B cell (primary cell): ENCODE measurements around the gene DHX8. TPM values are rescaled to one million over a fixed set of nuclear protein-coding genes. Genes with fewer than 3 reads are reported as not detected.

Source experiments
- ATAC-seq: fragments of 200-7000 bp; cut with Tn5 transposase; one replicate; pipeline ENCODE4 v1.10.0; 2021; ENCODE audit warnings: low read depth, mild to moderate bottlenecking, moderate number of reproducible peaks, moderate library complexity
- CTCF ChIA-PET: fragments of 350-600 bp; sonication (Branson Sonifier 250); formaldehyde crosslinking; loops from one replicate; lab custom pipeline; 2021; ENCODE audit warnings: antibody characterized with exemption, inconsistent platforms; lab: Charles Lee
- POLR2A ChIA-PET: fragments of 350-600 bp; sonication (Branson Sonifier 250); formaldehyde crosslinking; loops from one replicate; lab custom pipeline; 2021; ENCODE audit warnings: antibody characterized with exemption; lab: Charles Lee
- DNase-seq: peaks from one replicate; pipeline ENCODE4 v3.0.0; 2013
- H2AFZ ChIP-seq: 2 replicates; pipeline ENCODE4 v1.6.1; 2012; ENCODE audit warnings: mild to moderate bottlenecking, low read depth, low read length; ENCODE audit not compliant: insufficient read depth, poor library complexity, severe bottlenecking
- H3K27ac ChIP-seq, 2 donors: 1 replicate in 1 of 2; 2 replicates in 1 of 2; pipeline ENCODE4 v1.5.1; 2012 to 2013; ENCODE audit warnings: low read length in 2 of 2, mild to moderate bottlenecking in 2 of 2, moderate library complexity in 1 of 2
- H3K27me3 ChIP-seq, 4 experiments: fragments of 200-600 bp in 1 of 4; sonication (generic) in 1 of 4; replicated peaks in 1 of 4; 1 replicate in 2 of 4; 2 replicates in 2 of 4; pipeline versions ENCODE4 v1.6.1 to v1.7.0; 2013 to 2016; ENCODE audit warnings: low read length in 3 of 4, mild to moderate bottlenecking in 2 of 4, mixed read lengths in 1 of 4, moderate library complexity in 1 of 4; ENCODE audit not compliant: insufficient read depth in 4 of 4, control insufficient read depth in 3 of 4; ENCODE audit errors: control extremely low read depth in 1 of 4
- H3K36me3 ChIP-seq, 2 experiments: replicated peaks in 1 of 2; 1 replicate in 1 of 2; 2 replicates in 1 of 2; pipeline versions ENCODE4 v1.6.1 to v1.7.1; 2013; ENCODE audit warnings: low read length in 1 of 2; ENCODE audit not compliant: insufficient read depth in 2 of 2, control insufficient read depth in 1 of 2; ENCODE audit errors: control extremely low read depth in 1 of 2, extremely low read depth in 1 of 2
- H3K4me1 ChIP-seq, 2 donors: fragments of 200-600 bp in 1 of 2; sonication (generic) in 1 of 2; 1 replicate in 1 of 2; 2 replicates in 1 of 2; pipeline versions ENCODE4 v1.5.1 to v1.6.1; 2013 to 2017; ENCODE audit warnings: low read length in 2 of 2; ENCODE audit not compliant: control insufficient read depth in 2 of 2, insufficient read depth in 2 of 2
- H3K4me2 ChIP-seq: replicated peaks from 2 replicates; pipeline ENCODE3; 2012; ENCODE audit warnings: mild to moderate bottlenecking, low read depth, low read length; ENCODE audit not compliant: poor library complexity, severe bottlenecking
- H3K4me3 ChIP-seq, 5 experiments: fragments of 200-600 bp in 1 of 5; sonication (generic) in 1 of 5; 1 replicate in 3 of 5; 2 replicates in 2 of 5; pipeline versions ENCODE4 v1.5.1 to v1.7.0; 2011 to 2016; ENCODE audit warnings: low read length in 4 of 5, mild to moderate bottlenecking in 4 of 5, low read depth in 2 of 5, control low read depth in 1 of 5, moderate library complexity in 1 of 5; ENCODE audit not compliant: insufficient read depth in 1 of 5; ENCODE audit errors: control extremely low read depth in 1 of 5, extremely low read depth in 1 of 5
- H3K79me2 ChIP-seq: fragments of 200-600 bp; sonication (generic); one replicate; pipeline ENCODE4 v1.6.0; 2016; ENCODE audit warnings: low read length; ENCODE audit not compliant: control insufficient read depth, insufficient read depth
- H3K9ac ChIP-seq: fragments of 200-600 bp; sonication (generic); 2 replicates; pipeline ENCODE4 v1.6.1; 2017; ENCODE audit warnings: mild to moderate bottlenecking, low read length, moderate library complexity
- H3K9me3 ChIP-seq, 3 donors: one replicate each; pipeline versions ENCODE4 v1.6.1 to v1.7.1; 2013; ENCODE audit warnings: low read length in 2 of 3; ENCODE audit not compliant: control insufficient read depth in 2 of 3, insufficient read depth in 1 of 3; ENCODE audit errors: control extremely low read depth in 1 of 3
- H4K20me1 ChIP-seq: 2 replicates; pipeline ENCODE4 v1.6.0; 2012; ENCODE audit warnings: mild to moderate bottlenecking, low read length; ENCODE audit not compliant: insufficient read depth, control insufficient read depth, poor library complexity, severe bottlenecking
- H3K27ac Mint-ChIP-seq: one replicate; pipeline ENCODE4 v1.8.0; 2021; ENCODE audit warnings: mixed read lengths
- H3K27me3 Mint-ChIP-seq: one replicate; pipeline ENCODE4 v1.8.0; 2021; ENCODE audit warnings: mixed read lengths
- H3K4me1 Mint-ChIP-seq: one replicate; pipeline ENCODE4 v1.8.0; 2021; ENCODE audit warnings: mixed read lengths
- H3K4me3 Mint-ChIP-seq: one replicate; pipeline ENCODE4 v1.8.0; 2021; ENCODE audit warnings: mixed read lengths
- H3K9me3 Mint-ChIP-seq: one replicate; pipeline ENCODE4 v1.8.0; 2022; ENCODE audit warnings: mixed read lengths; ENCODE audit not compliant: insufficient read depth
- CTCF ChIP-seq: fragments of 200-600 bp; IDR thresholded peaks from one replicate; pipeline ENCODE4 v1.8.0; 2022; ENCODE audit warnings: antibody characterized with exemption, mild to moderate bottlenecking
- EZH2 ChIP-seq: IDR thresholded peaks from 2 replicates; pipeline ENCODE4 v1.6.1; 2012; ENCODE audit warnings: borderline replicate concordance, low read depth, mild to moderate bottlenecking, moderate library complexity, low read length; ENCODE audit not compliant: insufficient read depth, poor library complexity, severe bottlenecking
- WGBS: methylation state at CpG from one replicate; pipeline ENCODE4 v1.1.5; 2013; ENCODE audit warnings: missing lambda C conversion rate; ENCODE audit not compliant: insufficient coverage; 5-methylcytosine and 5-hydroxymethylcytosine counted together
- intact Hi-C: fragments of 100-400 bp; cut with micrococcal nuclease; formaldehyde crosslinking; loops from one replicate; pipeline ENCODE4 v1.10.0; 2022
- polyA plus RNA-seq: library from polyadenylated mRNA; depleted of rRNA; stranded (reverse); fragments of >200 nt; gene quantifications from 2 replicates; pipeline ENCODE4 v1.2.3, GENCODE V29; 2012
- total RNA-seq, 2 donors: library from RNA; stranded (reverse); fragments of 120-200 nt in 1 of 2; gene quantifications; 1 replicate in 1 of 2; 2 replicates in 1 of 2; pipeline versions ENCODE4 v1.2.3 to v1.2.4, GENCODE V29; 2013 to 2022

Gene DHX8
- total and polyA plus RNA-seq, 2 donors (not counting 1 experiment from before 2014, with no cell fraction given), result 17.9 to 63.3 TPM

GRCh38 chr17:43456029-43456428 is 27.7 kb upstream of the DHX8 start:
- Histone ChIP-seq H3K27me3 (peaks cover 0 to 4% (median 2%) of the 10 kb centered on the region in 4 experiments), H3K9me3 (no peaks in the 10 kb centered on the region), H4K20me1 (no peaks in the 10 kb centered on the region), H3K27ac (no peak overlapping the region), H3K79me2 (no peaks in the 10 kb centered on the region), H3K9ac (no peak overlapping the region), H3K36me3 (no peaks in the 10 kb centered on the region), H3K4me1 (no peaks in the 10 kb centered on the region), H3K4me3 (no peak overlapping the region), H2AFZ (no peak overlapping the region), H3K4me2 (no peak overlapping the region)
- Mint-ChIP-seq H3K27ac (no peak overlapping the region), H3K4me1 (no peaks in the 10 kb centered on the region), H3K27me3 (peaks cover 22% of the 10 kb centered on the region), H3K9me3 (no peaks in the 10 kb centered on the region), H3K4me3 (no peak overlapping the region)
- ChIA-PET POLR2A (no interaction called here), CTCF (no interaction called here)
- intact Hi-C loops, result no loop called here
- ATAC-seq, result no peak
- TF ChIP-seq CTCF, result no peak
- no peak for TF ChIP-seq EZH2
- WGBS, result 90% methylated on average over 3 of the region's 6 CpGs
- DNase-seq, result no peak

DNA sequence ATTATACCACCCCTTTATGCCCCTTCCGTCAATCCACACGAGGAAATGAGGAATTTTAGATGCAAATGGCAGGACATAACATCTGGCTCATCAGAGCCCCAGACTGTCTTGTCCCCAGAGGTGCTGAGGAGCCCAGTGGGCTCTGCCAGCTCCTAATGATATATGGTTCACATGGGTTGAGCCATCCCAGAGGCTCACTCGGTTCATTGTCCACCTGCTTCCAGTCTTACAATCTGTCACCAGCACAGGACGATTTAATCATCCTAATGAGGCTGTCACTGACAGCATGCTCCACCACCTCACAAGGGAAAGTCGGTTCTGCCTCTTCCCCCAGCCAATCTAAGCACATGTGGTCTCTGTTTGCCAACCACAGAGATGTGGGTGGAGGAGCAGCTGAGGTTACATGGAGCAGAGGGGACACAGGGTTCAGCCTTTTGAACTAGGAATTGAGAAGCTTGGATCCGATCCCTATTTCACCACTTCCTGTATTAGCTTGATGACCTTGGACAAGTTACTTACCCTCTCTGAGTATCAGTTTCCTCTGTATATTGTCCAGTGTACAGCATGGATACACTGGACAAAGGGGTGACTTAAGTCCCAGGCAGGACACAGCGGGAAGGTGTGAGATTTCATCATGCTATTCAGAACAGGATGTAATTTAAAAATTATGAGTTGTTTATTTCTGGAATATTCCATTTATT is 27.0 kb upstream of the DHX8 start:
- no peaks in the 10 kb centered on the region for H3K79me2 ChIP-seq
- H3K27me3 Mint-ChIP-seq, result peaks cover 22% of the 10 kb centered on the region
- H3K4me3 Mint-ChIP-seq, result no peak overlapping the region
- H3K27ac Mint-ChIP-seq, result no peak overlapping the region
- H3K36me3 ChIP-seq, result no peaks in the 10 kb centered on the region
- WGBS, result 39% methylated on average over 2 of the region's 7 CpGs
- DNase-seq, result no peak
- H3K9me3 ChIP-seq, result no peaks in the 10 kb centered on the region
- TF ChIP-seq EZH2 (no peak), CTCF (no peak)
- no peak overlapping the region for H2AFZ ChIP-seq
- no peak overlapping the region for H3K4me2 ChIP-seq
- intact Hi-C loops, result no loop called here
- no peak overlapping the region for H3K4me3 ChIP-seq
- H4K20me1 ChIP-seq, result no peaks in the 10 kb centered on the region
- H3K9me3 Mint-ChIP-seq, result no peaks in the 10 kb centered on the region
- no peaks in the 10 kb centered on the region for H3K4me1 Mint-ChIP-seq
- H3K9ac ChIP-seq, result no peak overlapping the region
- ChIA-PET CTCF (no interaction called here), POLR2A (no interaction called here)
- H3K27me3 ChIP-seq, result peaks cover 0 to 4% (median 2%) of the 10 kb centered on the region in 4 experiments
- no peak for ATAC-seq
- no peaks in the 10 kb centered on the region for H3K4me1 ChIP-seq
- no peak overlapping the region for H3K27ac ChIP-seq
